MCF 10A (cell line): ENCODE results near the gene PLEKHM3. TPM values are rescaled to one million over a fixed set of nuclear protein-coding genes. Genes with fewer than 3 reads are reported as not detected.

Experiments used
- BruUV-seq: library from RNA; stranded (reverse); fragments of 400-500 nt; replicated peaks from 2 replicates; lab custom pipeline; 2021; lab: Mats Ljungman, UMichigan
- CTCF ChIA-PET: fragments of 300-600 bp; sonication (Branson Sonifier 250); formaldehyde crosslinking; extraction: SDS; loops from one replicate; lab custom pipeline; 2021; ENCODE audit warnings: antibody characterized with exemption, inconsistent platforms; lab: Yijun Ruan, JAX
- POLR2A ChIA-PET: fragments of 300-600, 350-650 bp; sonication (Branson Sonifier 250); formaldehyde crosslinking; extraction: SDS; loops from one replicate; lab custom pipeline; 2020; ENCODE audit warnings: antibody characterized with exemption, inconsistent platforms; lab: Yijun Ruan, JAX
- DNase-seq: peaks from one replicate; pipeline ENCODE4 v3.0.0-alpha.2; 2018; ENCODE audit not compliant: unreplicated experiment
- H3K27ac Mint-ChIP-seq: one replicate; pipeline ENCODE4 v1.8.0; 2022; ENCODE audit warnings: mild to moderate bottlenecking, low read depth, mixed read lengths; ENCODE audit not compliant: unreplicated experiment
- H3K27me3 Mint-ChIP-seq: one replicate; pipeline ENCODE4 v1.8.0; 2022; ENCODE audit warnings: mixed read lengths; ENCODE audit not compliant: insufficient read depth, unreplicated experiment
- H3K36me3 Mint-ChIP-seq: one replicate; pipeline ENCODE4 v1.8.0; 2022; ENCODE audit warnings: mild to moderate bottlenecking, moderate library complexity, mixed read lengths; ENCODE audit not compliant: insufficient read depth, unreplicated experiment
- H3K4me1 Mint-ChIP-seq: one replicate; pipeline ENCODE4 v1.8.0; 2022; ENCODE audit warnings: mixed read lengths; ENCODE audit not compliant: insufficient read depth, unreplicated experiment
- H3K4me3 Mint-ChIP-seq: one replicate; pipeline ENCODE4 v1.8.0; 2022; ENCODE audit warnings: mild to moderate bottlenecking, moderate library complexity, mixed read lengths; ENCODE audit not compliant: unreplicated experiment
- H3K9me3 Mint-ChIP-seq: one replicate; pipeline ENCODE4 v1.8.0; 2022; ENCODE audit warnings: mixed read lengths; ENCODE audit not compliant: unreplicated experiment
- intact Hi-C: fragments of 100-400 bp; cut with micrococcal nuclease; formaldehyde crosslinking; loops from 2 replicates; pipeline ENCODE4 v1.14.1; 2022
- total RNA-seq: library from RNA; stranded (reverse); gene quantifications from 2 replicates; pipeline ENCODE4 v1.2.3, GENCODE V29; 2022
- TF ChIP-seq, protein P1 (sequence below): fragments of 200-600 bp; IDR thresholded peaks from one replicate; pipeline ENCODE4 v1.8.0; 2022; ENCODE audit warnings: antibody characterized with exemption, mild to moderate bottlenecking; ENCODE audit not compliant: unreplicated experiment

PLEKHM3 gene
- total RNA-seq, 1 experiment from 2014 or later, result 5.4 TPM

- no peaks in the 10 kb centered on the region for H3K36me3 Mint-ChIP-seq
- H3K27ac Mint-ChIP-seq, result no peak overlapping the region
- H3K4me1 Mint-ChIP-seq, result peaks cover 7% of the 10 kb centered on the region
- CTCF ChIA-PET, result interaction anchor here (0.7 to 2.5 kb wide), 6 partner anchors 10 to 328 kb away, joined by 3 to 19 read pairs (median 6); no protein-coding TSS in a partner anchor
- no peak for DNase-seq
- POLR2A ChIA-PET, result interaction anchor here (0.7 kb wide), 2 partner anchors 11 to 1661 kb away, joined by 3 read pairs; no protein-coding TSS in a partner anchor
- no peak overlapping the region for H3K4me3 Mint-ChIP-seq
- H3K27me3 Mint-ChIP-seq, result peaks cover 16% of the 10 kb centered on the region
- BruUV-seq, result no TSS peak
- no peaks in the 10 kb centered on the region for H3K9me3 Mint-ChIP-seq
- TF ChIP-seq, protein P1, sequence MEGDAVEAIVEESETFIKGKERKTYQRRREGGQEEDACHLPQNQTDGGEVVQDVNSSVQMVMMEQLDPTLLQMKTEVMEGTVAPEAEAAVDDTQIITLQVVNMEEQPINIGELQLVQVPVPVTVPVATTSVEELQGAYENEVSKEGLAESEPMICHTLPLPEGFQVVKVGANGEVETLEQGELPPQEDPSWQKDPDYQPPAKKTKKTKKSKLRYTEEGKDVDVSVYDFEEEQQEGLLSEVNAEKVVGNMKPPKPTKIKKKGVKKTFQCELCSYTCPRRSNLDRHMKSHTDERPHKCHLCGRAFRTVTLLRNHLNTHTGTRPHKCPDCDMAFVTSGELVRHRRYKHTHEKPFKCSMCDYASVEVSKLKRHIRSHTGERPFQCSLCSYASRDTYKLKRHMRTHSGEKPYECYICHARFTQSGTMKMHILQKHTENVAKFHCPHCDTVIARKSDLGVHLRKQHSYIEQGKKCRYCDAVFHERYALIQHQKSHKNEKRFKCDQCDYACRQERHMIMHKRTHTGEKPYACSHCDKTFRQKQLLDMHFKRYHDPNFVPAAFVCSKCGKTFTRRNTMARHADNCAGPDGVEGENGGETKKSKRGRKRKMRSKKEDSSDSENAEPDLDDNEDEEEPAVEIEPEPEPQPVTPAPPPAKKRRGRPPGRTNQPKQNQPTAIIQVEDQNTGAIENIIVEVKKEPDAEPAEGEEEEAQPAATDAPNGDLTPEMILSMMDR, result no peak
- intact Hi-C loops, result no loop called here
These were observed 37.6 kb upstream of the PLEKHM3 start for GRCh38 chr2:208062961-208063360.

DNA sequence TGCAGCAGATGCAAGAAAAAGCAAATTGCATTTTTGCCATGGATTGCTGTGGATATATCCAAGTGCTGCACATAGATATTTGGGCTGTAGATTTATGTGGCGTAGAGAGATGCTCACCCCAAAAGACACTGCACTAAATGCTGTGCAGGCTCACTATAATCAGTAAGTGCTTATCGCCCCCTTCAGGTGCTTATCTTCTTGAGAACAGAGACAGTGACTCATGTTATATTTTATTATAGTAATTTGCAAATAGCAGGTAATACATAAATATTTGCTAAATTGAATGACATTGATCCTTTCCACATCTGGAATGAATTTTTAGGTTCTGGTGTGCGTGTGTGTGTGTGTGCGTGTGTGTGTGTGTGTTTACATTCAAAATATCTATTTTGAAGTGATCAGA lies 36.8 kb upstream of the PLEKHM3 start:
- Mint-ChIP-seq H3K36me3 (no peaks in the 10 kb centered on the region), H3K4me1 (peaks cover 7% of the 10 kb centered on the region), H3K9me3 (no peaks in the 10 kb centered on the region), H3K27ac (no peak overlapping the region), H3K4me3 (no peak overlapping the region), H3K27me3 (peaks cover 16% of the 10 kb centered on the region)
- peak; percentile 50 for DNase-seq
- ChIA-PET POLR2A (no interaction called here), CTCF (interaction anchor here (0.7 to 2.5 kb wide), 3 partner anchors 10 to 330 kb away, joined by 3 to 19 read pairs (median 4); no protein-coding TSS in a partner anchor)
- TF ChIP-seq, protein P1, result no peak
- BruUV-seq, result no TSS peak
- intact Hi-C loops, result no loop called here

- CTCF ChIA-PET, result interaction anchor here (0.6 to 2.6 kb wide), 3 partner anchors 17 to 877 kb away, joined by 4 to 18 read pairs (median 5); no protein-coding TSS in a partner anchor
- Mint-ChIP-seq H3K4me1 (no peaks in the 10 kb centered on the region), H3K4me3 (no peak overlapping the region), H3K36me3 (no peaks in the 10 kb centered on the region), H3K9me3 (no peaks in the 10 kb centered on the region), H3K27me3 (peaks cover 26% of the 10 kb centered on the region), H3K27ac (no peak overlapping the region)
- BruUV-seq, result no TSS peak
- TF ChIP-seq, protein P1, result no peak
- POLR2A ChIA-PET, result no interaction called here
- intact Hi-C loops, result no loop called here
- DNase-seq, result no peak
These were observed 31.8 kb upstream of the PLEKHM3 start for GRCh38 chr2:208057108-208057507.

DNA sequence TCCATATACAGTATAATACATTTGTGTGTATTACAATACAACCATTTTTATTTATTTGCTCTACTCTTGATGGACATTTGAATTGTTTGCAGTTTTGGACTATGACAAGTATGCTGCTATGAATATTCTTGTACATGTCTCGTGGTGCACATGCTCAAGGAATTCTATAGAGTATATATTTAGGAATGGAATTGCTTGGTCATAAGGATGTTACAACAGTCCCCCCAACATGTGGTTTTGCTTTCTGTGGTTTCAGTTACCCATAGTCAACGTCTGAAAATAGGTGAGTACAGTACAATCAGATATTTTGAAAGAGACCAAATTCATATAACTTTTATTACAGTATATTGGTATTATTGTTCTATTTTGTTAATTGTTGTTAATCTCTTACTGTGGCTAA lies 24.1 kb upstream of the PLEKHM3 start:
- ChIA-PET POLR2A (interaction anchor here (0.7 to 0.8 kb wide), 2 partner anchors 20 to 1351 kb away, joined by 3 read pairs; no protein-coding TSS in a partner anchor), CTCF (interaction anchor here (1.1 to 1.7 kb wide), 3 partner anchors 9 to 280 kb away, joined by 3 to 6 read pairs (median 4); partner anchors contain the start of gene FZD5)
- Mint-ChIP-seq H3K4me1 (peaks cover 6% of the 10 kb centered on the region), H3K4me3 (no peak overlapping the region), H3K27me3 (peaks cover 10% of the 10 kb centered on the region), H3K9me3 (no peaks in the 10 kb centered on the region), H3K27ac (no peak overlapping the region), H3K36me3 (no peaks in the 10 kb centered on the region)
- no TSS peak for BruUV-seq
- intact Hi-C loops, result no loop called here
- DNase-seq, result no peak
- TF ChIP-seq, protein P1, result no peak
